ENCODE data around the gene OSBPL2. TPM values are rescaled to one million over a fixed set of nuclear protein-coding genes. Genes with fewer than 3 reads are reported as not detected.

OSBPL2 gene
- total and polyA plus RNA-seq, 2 donors (not counting 1 experiment from before 2014, with no cell fraction given), result 28.1 to 74.3 TPM

- no peak overlapping the region for H3K4me3 ChIP-seq (ENCODE audit: control extremely low read depth in 1 of 5, extremely low read depth in 1 of 5, insufficient read depth in 1 of 5, low read depth in 2 of 5, low read length in 4 of 5)
- peak overlapping the region; percentile 34 for H3K4me3 Mint-ChIP-seq
- ChIA-PET CTCF (interaction anchor here (0.6 kb wide), 1 partner anchor 40 kb away, joined by 3 read pairs; no protein-coding TSS in a partner anchor), POLR2A (no interaction called here)
- H3K9me3 Mint-ChIP-seq (ENCODE audit: insufficient read depth), result no peaks in the 10 kb centered on the region
- H3K27me3 Mint-ChIP-seq, result peaks cover 30% of the 10 kb centered on the region
- no peak for TF ChIP-seq EZH2 (IDR thresholded peaks at IDR 0.05; ENCODE audit: borderline replicate concordance, insufficient read depth, low read depth, low read length, poor library complexity, severe bottlenecking)
- TF ChIP-seq CTCF (IDR thresholded peaks at IDR 0.05), result no peak
- H3K79me2 ChIP-seq (ENCODE audit: control insufficient read depth, insufficient read depth, low read length), result no peaks in the 10 kb centered on the region
- no peak overlapping the region for H2AFZ ChIP-seq (ENCODE audit: insufficient read depth, low read depth, low read length, poor library complexity, severe bottlenecking)
- H3K9ac ChIP-seq (ENCODE audit: low read length), result no peak overlapping the region
- H3K27ac ChIP-seq (ENCODE audit: low read length in 2 of 2), result no peak overlapping the region
- no peaks in the 10 kb centered on the region for H3K36me3 ChIP-seq (replicated peaks in 1 of 2; ENCODE audit: control extremely low read depth in 1 of 2, control insufficient read depth in 1 of 2, extremely low read depth in 1 of 2, insufficient read depth in 2 of 2, low read length in 1 of 2)
- ATAC-seq (ENCODE audit: low read depth), result no peak
- peaks cover 0 to 73% (median 31%) of the 10 kb centered on the region in 4 experiments for H3K27me3 ChIP-seq (replicated peaks in 1 of 4; ENCODE audit: control extremely low read depth in 1 of 4, control insufficient read depth in 3 of 4, insufficient read depth in 4 of 4, low read length in 3 of 4)
- peaks cover 0 to 30% (median 0%) of the 10 kb centered on the region in 3 donors for H3K9me3 ChIP-seq (ENCODE audit: control extremely low read depth in 1 of 3, control insufficient read depth in 2 of 3, insufficient read depth in 1 of 3, low read length in 2 of 3)
- intact Hi-C loops (cut with micrococcal nuclease), result no loop called here
- H3K27ac Mint-ChIP-seq, result no peak overlapping the region
- no peak for DNase-seq
- no peak overlapping the region for H3K4me2 ChIP-seq (replicated peaks; ENCODE audit: low read depth, low read length, poor library complexity, severe bottlenecking)
- H3K4me1 ChIP-seq (ENCODE audit: control insufficient read depth in 2 of 2, insufficient read depth in 2 of 2, low read length in 2 of 2), result peaks cover 12 to 17% of the 10 kb centered on the region in 2 donors
- peaks cover 2% of the 10 kb centered on the region for H3K4me1 Mint-ChIP-seq
- 65% methylated on average over 38 of the region's 38 CpGs for WGBS (ENCODE audit: insufficient coverage)
- H4K20me1 ChIP-seq (ENCODE audit: control insufficient read depth, insufficient read depth, low read length, poor library complexity, severe bottlenecking), result peaks cover 5% of the 10 kb centered on the region
Observed at GRCh38 chr20:62217913-62218773, 20.2 kb upstream of the OSBPL2 start.
